K562 (cell line): ENCODE measurements around the gene VILL. TPM values are rescaled to one million over a fixed set of nuclear protein-coding genes. Genes with fewer than 3 reads are reported as not detected.

Experiments used
- BCOR ChIP-seq: fragments of 450-650 bp; IDR thresholded peaks from 2 replicates; pipeline ENCODE4 v1.6.1; 2016
- CBX3 ChIP-seq, 2 experiments: IDR thresholded peaks; 1 replicate in 1 of 2; 2 replicates in 1 of 2; pipeline ENCODE4 v1.6.1; 2012; ENCODE audit warnings: inconsistent platforms in 2 of 2, low read length in 2 of 2, borderline replicate concordance in 1 of 2, control low read depth in 1 of 2
- LEF1 ChIP-seq: fragments of 450-650 bp; IDR thresholded peaks from 2 replicates; pipeline ENCODE4 v1.6.1; 2016; ENCODE audit warnings: mild to moderate bottlenecking
- MED1 ChIP-seq: sonication (generic); formaldehyde crosslinking; IDR thresholded peaks from 2 replicates; pipeline ENCODE4 v1.8.1; 2023; ENCODE audit warnings: missing genetic modification reagents, borderline replicate concordance
- NCOR1 ChIP-seq: fragments of 450-650 bp; IDR thresholded peaks from 2 replicates; pipeline ENCODE4 v1.6.1; 2016; ENCODE audit warnings: mild to moderate bottlenecking, moderate library complexity
- POLR3A ChIP-seq: IDR thresholded peaks from 2 replicates; pipeline ENCODE4 v1.6.1; 2011; ENCODE audit warnings: borderline replicate concordance, mild to moderate bottlenecking, moderate library complexity; ENCODE audit not compliant: insufficient read length, insufficient read depth; ENCODE audit errors: extremely low read depth
- PRPF4 ChIP-seq: fragments of 200-400 bp; formaldehyde crosslinking; IDR thresholded peaks from one replicate; pipeline ENCODE4 v1.6.1; 2017; ENCODE audit warnings: low read length, low read depth, mild to moderate bottlenecking; ENCODE audit not compliant: insufficient read depth, poor library complexity, severe bottlenecking
- ZNF165 ChIP-seq: fragments of 250-450 bp; sonication (Bioruptor Pico); IDR thresholded peaks from 2 replicates; pipeline ENCODE4 v1.4.0; 2020; ENCODE audit warnings: borderline replicate concordance
- ZNF699 ChIP-seq: fragments of 250-450 bp; sonication (Bioruptor Pico); IDR thresholded peaks from 2 replicates; pipeline ENCODE4 v1.8.0; 2021; ENCODE audit warnings: mild to moderate bottlenecking, moderate library complexity; ENCODE audit not compliant: insufficient replicate concordance
- polyA plus RNA-seq, 8 experiments: library from polyadenylated mRNA; depleted of rRNA in 4 of 8; stranded (reverse) in 5 of 8; unstranded in 3 of 8; fragments of >200 nt; fragmentation: Nextera tagmentation in 2 of 8; fragmentation: Illumina TruSeq in 1 of 8; extraction: Ambion mirVana in 2 of 8; extraction: Trizol in 1 of 8; gene quantifications; 2 replicates each; pipeline versions ENCODE4 v1.2.1 to v1.2.3, GENCODE V29; 2011 to 2014; ENCODE audit warnings: inconsistent platforms in 1 of 8, missing spikeins in 1 of 8
- total RNA-seq, 7 experiments: library from RNA; depleted of rRNA in 6 of 7; stranded (reverse); fragments of >200 nt in 6 of 7; fragmentation: Illumina TruSeq in 2 of 7; extraction: Trizol in 2 of 7; gene quantifications; 2 replicates each; pipeline versions ENCODE4 v1.2.1 to v1.2.3, GENCODE V29; 2011 to 2021; ENCODE audit warnings: low replicate concordance in 1 of 7
- TF ChIP-seq, protein P1 (sequence below): fragments of 450-650 bp; IDR thresholded peaks from 2 replicates; pipeline ENCODE4 v1.6.1; 2016; ENCODE audit warnings: borderline replicate concordance
- TF ChIP-seq, protein P2 (sequence below): sonication (generic); formaldehyde crosslinking; IDR thresholded peaks from 2 replicates; pipeline ENCODE4 v1.8.0; 2022; ENCODE audit warnings: mild to moderate bottlenecking, missing genetic modification reagents
- TF ChIP-seq, protein P3 (sequence below): fragments of 250-450 bp; sonication (Bioruptor Pico); IDR thresholded peaks from 2 replicates; pipeline ENCODE4 v1.8.0; 2021; ENCODE audit warnings: mild to moderate bottlenecking, moderate library complexity
- TF ChIP-seq, protein P4 (sequence below): fragments of 450-650 bp; formaldehyde crosslinking; IDR thresholded peaks from 2 replicates; pipeline ENCODE4 v1.4.0; 2020; ENCODE audit warnings: mild to moderate bottlenecking, moderate library complexity
- TF ChIP-seq, protein P5 (sequence below): fragments of 250-450 bp; sonication (Bioruptor Pico); IDR thresholded peaks from 2 replicates; pipeline ENCODE4 v1.8.0; 2021; ENCODE audit warnings: moderate library complexity, mild to moderate bottlenecking, inconsistent platforms
- TF ChIP-seq, protein P6 (sequence below): IDR thresholded peaks from 2 replicates; pipeline ENCODE4 v1.6.1; 2014; ENCODE audit warnings: antibody characterized with exemption
- TF ChIP-seq, protein P7 (sequence below): fragments of 450-650 bp; IDR thresholded peaks from 2 replicates; pipeline ENCODE4 v1.6.1; 2017; ENCODE audit warnings: antibody characterized with exemption, mild to moderate bottlenecking

VILL gene
- total and polyA plus RNA-seq, 9 of the 15 experiments (the other 6 are each of a cell fraction or from before 2014, with no cell fraction given): 0.11 to 16.0 (median 8.8) TPM

DNA sequence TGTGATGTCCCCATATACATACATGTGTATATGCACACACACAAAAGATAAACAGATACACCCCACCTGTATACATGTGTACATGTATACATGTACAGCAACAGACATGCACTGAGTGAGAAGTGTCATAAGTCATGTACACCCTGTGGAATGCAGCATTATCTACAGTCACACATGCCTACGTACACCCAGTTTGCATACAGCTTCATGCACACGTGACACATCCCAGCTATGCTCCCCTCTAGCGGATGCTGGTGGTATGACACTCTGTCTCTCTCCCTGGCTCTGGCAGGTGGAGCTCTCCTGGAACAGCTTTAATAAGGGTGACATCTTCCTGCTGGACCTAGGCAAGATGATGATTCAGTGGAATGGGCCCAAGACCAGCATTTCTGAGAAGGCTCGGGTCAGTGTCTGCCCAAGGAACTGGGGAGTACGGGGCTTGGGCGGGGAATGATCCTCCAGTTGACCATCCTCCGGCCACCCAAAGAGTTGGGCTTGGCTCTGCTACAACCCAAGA, 6.3 kb downstream of the VILL start (continued):
- no peak for TF ChIP-seq ZNF699
- TF ChIP-seq, protein P1, sequence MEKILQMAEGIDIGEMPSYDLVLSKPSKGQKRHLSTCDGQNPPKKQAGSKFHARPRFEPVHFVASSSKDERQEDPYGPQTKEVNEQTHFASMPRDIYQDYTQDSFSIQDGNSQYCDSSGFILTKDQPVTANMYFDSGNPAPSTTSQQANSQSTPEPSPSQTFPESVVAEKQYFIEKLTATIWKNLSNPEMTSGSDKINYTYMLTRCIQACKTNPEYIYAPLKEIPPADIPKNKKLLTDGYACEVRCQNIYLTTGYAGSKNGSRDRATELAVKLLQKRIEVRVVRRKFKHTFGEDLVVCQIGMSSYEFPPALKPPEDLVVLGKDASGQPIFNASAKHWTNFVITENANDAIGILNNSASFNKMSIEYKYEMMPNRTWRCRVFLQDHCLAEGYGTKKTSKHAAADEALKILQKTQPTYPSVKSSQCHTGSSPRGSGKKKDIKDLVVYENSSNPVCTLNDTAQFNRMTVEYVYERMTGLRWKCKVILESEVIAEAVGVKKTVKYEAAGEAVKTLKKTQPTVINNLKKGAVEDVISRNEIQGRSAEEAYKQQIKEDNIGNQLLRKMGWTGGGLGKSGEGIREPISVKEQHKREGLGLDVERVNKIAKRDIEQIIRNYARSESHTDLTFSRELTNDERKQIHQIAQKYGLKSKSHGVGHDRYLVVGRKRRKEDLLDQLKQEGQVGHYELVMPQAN: peak; percentile 55; the same call in 1 of the 2 replicates
- TF ChIP-seq, protein P2, sequence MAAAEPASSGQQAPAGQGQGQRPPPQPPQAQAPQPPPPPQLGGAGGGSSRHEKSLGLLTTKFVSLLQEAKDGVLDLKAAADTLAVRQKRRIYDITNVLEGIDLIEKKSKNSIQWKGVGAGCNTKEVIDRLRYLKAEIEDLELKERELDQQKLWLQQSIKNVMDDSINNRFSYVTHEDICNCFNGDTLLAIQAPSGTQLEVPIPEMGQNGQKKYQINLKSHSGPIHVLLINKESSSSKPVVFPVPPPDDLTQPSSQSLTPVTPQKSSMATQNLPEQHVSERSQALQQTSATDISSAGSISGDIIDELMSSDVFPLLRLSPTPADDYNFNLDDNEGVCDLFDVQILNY: peak; percentile 75; the same call in 1 of the 2 replicates
- no peak for TF ChIP-seq MED1
- no peak for TF ChIP-seq POLR3A
- TF ChIP-seq ZNF165 (CRISPR knock-in tag): no peak
- TF ChIP-seq, protein P3, sequence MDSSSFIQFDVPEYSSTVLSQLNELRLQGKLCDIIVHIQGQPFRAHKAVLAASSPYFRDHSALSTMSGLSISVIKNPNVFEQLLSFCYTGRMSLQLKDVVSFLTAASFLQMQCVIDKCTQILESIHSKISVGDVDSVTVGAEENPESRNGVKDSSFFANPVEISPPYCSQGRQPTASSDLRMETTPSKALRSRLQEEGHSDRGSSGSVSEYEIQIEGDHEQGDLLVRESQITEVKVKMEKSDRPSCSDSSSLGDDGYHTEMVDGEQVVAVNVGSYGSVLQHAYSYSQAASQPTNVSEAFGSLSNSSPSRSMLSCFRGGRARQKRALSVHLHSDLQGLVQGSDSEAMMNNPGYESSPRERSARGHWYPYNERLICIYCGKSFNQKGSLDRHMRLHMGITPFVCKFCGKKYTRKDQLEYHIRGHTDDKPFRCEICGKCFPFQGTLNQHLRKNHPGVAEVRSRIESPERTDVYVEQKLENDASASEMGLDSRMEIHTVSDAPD (CRISPR knock-in tag): no peak
- TF ChIP-seq PRPF4: no peak
- peak in 1 of 2 experiments; percentile 98; a peak in 2 of 3 replicates for TF ChIP-seq CBX3 (IDR thresholded peaks at IDR 0.05; ENCODE audit: borderline replicate concordance in 1 of 2, low read length in 2 of 2)
- no peak for TF ChIP-seq BCOR
- TF ChIP-seq, protein P4, sequence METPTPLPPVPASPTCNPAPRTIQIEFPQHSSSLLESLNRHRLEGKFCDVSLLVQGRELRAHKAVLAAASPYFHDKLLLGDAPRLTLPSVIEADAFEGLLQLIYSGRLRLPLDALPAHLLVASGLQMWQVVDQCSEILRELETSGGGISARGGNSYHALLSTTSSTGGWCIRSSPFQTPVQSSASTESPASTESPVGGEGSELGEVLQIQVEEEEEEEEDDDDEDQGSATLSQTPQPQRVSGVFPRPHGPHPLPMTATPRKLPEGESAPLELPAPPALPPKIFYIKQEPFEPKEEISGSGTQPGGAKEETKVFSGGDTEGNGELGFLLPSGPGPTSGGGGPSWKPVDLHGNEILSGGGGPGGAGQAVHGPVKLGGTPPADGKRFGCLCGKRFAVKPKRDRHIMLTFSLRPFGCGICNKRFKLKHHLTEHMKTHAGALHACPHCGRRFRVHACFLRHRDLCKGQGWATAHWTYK: peak; percentile 30; the same call in 1 of the 2 replicates
- TF ChIP-seq, protein P5, sequence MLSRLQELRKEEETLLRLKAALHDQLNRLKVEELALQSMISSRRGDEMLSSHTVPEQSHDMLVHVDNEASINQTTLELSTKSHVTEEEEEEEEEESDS (CRISPR knock-in tag): no peak
- TF ChIP-seq, protein P6, sequence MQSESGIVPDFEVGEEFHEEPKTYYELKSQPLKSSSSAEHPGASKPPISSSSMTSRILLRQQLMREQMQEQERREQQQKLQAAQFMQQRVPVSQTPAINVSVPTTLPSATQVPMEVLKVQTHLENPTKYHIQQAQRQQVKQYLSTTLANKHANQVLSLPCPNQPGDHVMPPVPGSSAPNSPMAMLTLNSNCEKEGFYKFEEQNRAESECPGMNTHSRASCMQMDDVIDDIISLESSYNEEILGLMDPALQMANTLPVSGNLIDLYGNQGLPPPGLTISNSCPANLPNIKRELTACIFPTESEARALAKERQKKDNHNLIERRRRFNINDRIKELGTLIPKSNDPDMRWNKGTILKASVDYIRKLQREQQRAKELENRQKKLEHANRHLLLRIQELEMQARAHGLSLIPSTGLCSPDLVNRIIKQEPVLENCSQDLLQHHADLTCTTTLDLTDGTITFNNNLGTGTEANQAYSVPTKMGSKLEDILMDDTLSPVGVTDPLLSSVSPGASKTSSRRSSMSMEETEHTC: peak; percentile 99
- TF ChIP-seq, protein P7, sequence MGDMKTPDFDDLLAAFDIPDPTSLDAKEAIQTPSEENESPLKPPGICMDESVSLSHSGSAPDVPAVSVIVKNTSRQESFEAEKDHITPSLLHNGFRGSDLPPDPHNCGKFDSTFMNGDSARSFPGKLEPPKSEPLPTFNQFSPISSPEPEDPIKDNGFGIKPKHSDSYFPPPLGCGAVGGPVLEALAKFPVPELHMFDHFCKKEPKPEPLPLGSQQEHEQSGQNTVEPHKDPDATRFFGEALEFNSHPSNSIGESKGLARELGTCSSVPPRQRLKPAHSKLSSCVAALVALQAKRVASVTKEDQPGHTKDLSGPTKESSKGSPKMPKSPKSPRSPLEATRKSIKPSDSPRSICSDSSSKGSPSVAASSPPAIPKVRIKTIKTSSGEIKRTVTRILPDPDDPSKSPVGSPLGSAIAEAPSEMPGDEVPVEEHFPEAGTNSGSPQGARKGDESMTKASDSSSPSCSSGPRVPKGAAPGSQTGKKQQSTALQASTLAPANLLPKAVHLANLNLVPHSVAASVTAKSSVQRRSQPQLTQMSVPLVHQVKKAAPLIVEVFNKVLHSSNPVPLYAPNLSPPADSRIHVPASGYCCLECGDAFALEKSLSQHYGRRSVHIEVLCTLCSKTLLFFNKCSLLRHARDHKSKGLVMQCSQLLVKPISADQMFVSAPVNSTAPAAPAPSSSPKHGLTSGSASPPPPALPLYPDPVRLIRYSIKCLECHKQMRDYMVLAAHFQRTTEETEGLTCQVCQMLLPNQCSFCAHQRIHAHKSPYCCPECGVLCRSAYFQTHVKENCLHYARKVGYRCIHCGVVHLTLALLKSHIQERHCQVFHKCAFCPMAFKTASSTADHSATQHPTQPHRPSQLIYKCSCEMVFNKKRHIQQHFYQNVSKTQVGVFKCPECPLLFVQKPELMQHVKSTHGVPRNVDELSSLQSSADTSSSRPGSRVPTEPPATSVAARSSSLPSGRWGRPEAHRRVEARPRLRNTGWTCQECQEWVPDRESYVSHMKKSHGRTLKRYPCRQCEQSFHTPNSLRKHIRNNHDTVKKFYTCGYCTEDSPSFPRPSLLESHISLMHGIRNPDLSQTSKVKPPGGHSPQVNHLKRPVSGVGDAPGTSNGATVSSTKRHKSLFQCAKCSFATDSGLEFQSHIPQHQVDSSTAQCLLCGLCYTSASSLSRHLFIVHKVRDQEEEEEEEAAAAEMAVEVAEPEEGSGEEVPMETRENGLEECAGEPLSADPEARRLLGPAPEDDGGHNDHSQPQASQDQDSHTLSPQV: peak; percentile 96
- TF ChIP-seq LEF1: peak; percentile 87
- TF ChIP-seq NCOR1: peak; percentile 93
